Neural progenitor cell (in vitro differentiated cells): Measurements from ENCODE around the gene EIF3A. TPM values are rescaled to one million over a fixed set of nuclear protein-coding genes. Genes with fewer than 3 reads are reported as not detected.

Experiments used
- DNase-seq: peaks from one replicate; pipeline ENCODE4 v3.0.0-alpha.2; 2016; ENCODE audit warnings: low spot score
- H2AFZ ChIP-seq: fragments of 200-600 bp; sonication (generic); replicated peaks from 2 replicates; pipeline ENCODE4 v1.6.1; 2016; ENCODE audit warnings: antibody characterized with exemption
- H3F3A ChIP-seq: fragments of 200-600 bp; sonication (generic); 2 replicates; pipeline ENCODE4 v1.6.1; 2016; ENCODE audit warnings: antibody characterized with exemption, low read depth
- H3K27ac ChIP-seq: fragments of 200-600 bp; sonication (generic); 2 replicates; pipeline ENCODE4 v1.5.1; 2016; ENCODE audit warnings: mild to moderate bottlenecking
- H3K27me3 ChIP-seq: fragments of 200-600 bp; sonication (generic); 2 replicates; pipeline ENCODE4 v1.6.1; 2016; ENCODE audit warnings: mild to moderate bottlenecking, moderate library complexity
- H3K36me3 ChIP-seq: fragments of 200-600 bp; sonication (generic); 2 replicates; pipeline ENCODE4 v1.5.1; 2016
- H3K4me1 ChIP-seq: fragments of 200-600 bp; sonication (generic); 2 replicates; pipeline ENCODE4 v1.6.1; 2016; ENCODE audit warnings: mixed run types
- H3K4me2 ChIP-seq: fragments of 200-600 bp; sonication (generic); 2 replicates; pipeline ENCODE4 v1.6.1; 2016
- H3K4me3 ChIP-seq: fragments of 200-600 bp; sonication (generic); 2 replicates; pipeline ENCODE4 v1.5.1; 2016
- H3K79me2 ChIP-seq: fragments of 200-600 bp; sonication (generic); 2 replicates; pipeline ENCODE4 v1.6.1; 2016; ENCODE audit warnings: low read depth
- H3K9ac ChIP-seq: fragments of 200-600 bp; sonication (generic); 2 replicates; pipeline ENCODE4 v1.6.1; 2016
- H3K9me3 ChIP-seq: fragments of 200-600 bp; sonication (generic); 2 replicates; pipeline ENCODE4 v1.5.1; 2016; ENCODE audit warnings: low read depth
- H4K20me1 ChIP-seq: fragments of 200-600 bp; sonication (generic); 2 replicates; pipeline ENCODE4 v1.6.1; 2016; ENCODE audit warnings: low read depth
- H3K27ac Mint-ChIP-seq: 3 replicates; pipeline ENCODE4 v1.8.0; 2021; ENCODE audit warnings: mixed read lengths
- H3K27me3 Mint-ChIP-seq: 2 replicates; pipeline ENCODE4 v1.8.0; 2022; ENCODE audit warnings: low read depth, mild to moderate bottlenecking, inconsistent platforms, moderate library complexity, mixed read lengths; ENCODE audit not compliant: insufficient read depth
- H3K36me3 Mint-ChIP-seq: 3 replicates; pipeline ENCODE4 v1.8.0; 2021; ENCODE audit warnings: mixed read lengths
- H3K4me1 Mint-ChIP-seq: 3 replicates; pipeline ENCODE4 v1.8.0; 2021; ENCODE audit warnings: mixed read lengths
- H3K4me3 Mint-ChIP-seq: 3 replicates; pipeline ENCODE4 v1.8.0; 2021; ENCODE audit warnings: mild to moderate bottlenecking, moderate library complexity, mixed read lengths
- H3K9me3 Mint-ChIP-seq: 3 replicates; pipeline ENCODE4 v1.8.0; 2020; ENCODE audit warnings: mixed read lengths
- CTCF ChIP-seq: fragments of 200-600 bp; sonication (generic); IDR thresholded peaks from 2 replicates; pipeline ENCODE4 v1.5.1; 2017; ENCODE audit warnings: antibody characterized with exemption, mild to moderate bottlenecking
- EZH2 ChIP-seq: fragments of 200-600 bp; sonication (generic); IDR thresholded peaks from 2 replicates; pipeline ENCODE4 v1.6.1; 2017; ENCODE audit warnings: antibody characterized with exemption, mild to moderate bottlenecking, moderate library complexity
- EZH2phosphoT487 ChIP-seq: fragments of 200-600 bp; sonication (generic); IDR thresholded peaks from 2 replicates; pipeline ENCODE4 v1.6.1; 2017; ENCODE audit warnings: antibody characterized with exemption
- total RNA-seq: library from RNA; depleted of rRNA; stranded (reverse); fragments of >200 nt; gene quantifications from 2 replicates; pipeline ENCODE4 v1.2.3, GENCODE V29; 2015; ENCODE audit warnings: low replicate concordance

Gene EIF3A
- total RNA-seq, 1 donor from 2014 or later: 133 TPM

- Histone ChIP-seq H3K4me2 (no peak overlapping the region), H3K4me3 (no peak overlapping the region), H3K9ac (no peak overlapping the region), H3K4me1 (peaks cover 10% of the 10 kb centered on the region), H3K27ac (no peak overlapping the region), H3F3A (peaks cover 11% of the 10 kb centered on the region), H3K27me3 (peaks cover 5% of the 10 kb centered on the region), H3K9me3 (no peaks in the 10 kb centered on the region), H2AFZ (no peak overlapping the region), H4K20me1 (peaks cover 3% of the 10 kb centered on the region), H3K36me3 (no peaks in the 10 kb centered on the region), H3K79me2 (no peaks in the 10 kb centered on the region)
- Mint-ChIP-seq H3K4me1 (peaks cover 13% of the 10 kb centered on the region), H3K36me3 (no peaks in the 10 kb centered on the region), H3K27ac (no peak overlapping the region), H3K4me3 (no peak overlapping the region), H3K9me3 (no peaks in the 10 kb centered on the region), H3K27me3 (peaks cover 5% of the 10 kb centered on the region)
- TF ChIP-seq CTCF (no peak), EZH2 (no peak), EZH2phosphoT487 (no peak)
- DNase-seq: no peak
These were observed 55.7 kb downstream of the EIF3A start for GRCh38 chr10:119024882-119025281.

DNA sequence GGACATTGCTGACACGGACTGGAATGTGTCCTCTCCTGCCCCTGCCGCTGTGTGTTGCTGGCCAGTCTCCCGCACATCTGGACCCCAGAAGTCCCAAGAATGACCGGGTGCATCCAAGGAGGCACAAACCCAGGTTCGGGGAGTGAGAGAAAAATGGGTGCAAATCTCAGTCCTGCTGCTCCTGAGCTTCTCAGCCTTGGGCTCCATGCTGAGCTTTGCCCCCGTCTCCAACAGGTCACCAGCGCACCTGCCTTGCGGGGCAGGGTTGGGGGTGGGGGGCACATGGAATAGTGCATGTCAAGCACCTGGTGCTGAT is 57.1 kb downstream of the EIF3A start:
- no peak overlapping the region for H3K27ac ChIP-seq
- no peak overlapping the region for H3K4me2 ChIP-seq
- H3K36me3 ChIP-seq: no peaks in the 10 kb centered on the region
- Mint-ChIP-seq H3K27me3 (peaks cover 5% of the 10 kb centered on the region), H3K27ac (no peak overlapping the region), H3K9me3 (no peaks in the 10 kb centered on the region), H3K4me3 (no peak overlapping the region), H3K36me3 (no peaks in the 10 kb centered on the region), H3K4me1 (peaks cover 13% of the 10 kb centered on the region)
- H3K4me1 ChIP-seq: peaks cover 10% of the 10 kb centered on the region
- H3F3A ChIP-seq: peaks cover 1% of the 10 kb centered on the region
- no peak overlapping the region for H3K9ac ChIP-seq
- H3K4me3 ChIP-seq: no peak overlapping the region
- no peak for DNase-seq
- peaks cover 5% of the 10 kb centered on the region for H3K27me3 ChIP-seq
- TF ChIP-seq EZH2phosphoT487: no peak
- TF ChIP-seq CTCF: no peak
- no peak for TF ChIP-seq EZH2
- H2AFZ ChIP-seq: no peak overlapping the region
- no peaks in the 10 kb centered on the region for H4K20me1 ChIP-seq
- H3K9me3 ChIP-seq: no peaks in the 10 kb centered on the region
- H3K79me2 ChIP-seq: no peaks in the 10 kb centered on the region

GRCh38 chr10:119022846-119023552 is 57.6 kb downstream of the EIF3A start:
- Histone ChIP-seq H4K20me1 (no peaks in the 10 kb centered on the region), H3K79me2 (no peaks in the 10 kb centered on the region), H3K36me3 (no peaks in the 10 kb centered on the region), H3K4me2 (peak overlapping the region; percentile 20), H3K27me3 (peaks cover 1% of the 10 kb centered on the region), H3K27ac (no peak overlapping the region), H3K9me3 (no peaks in the 10 kb centered on the region), H3K4me1 (peaks cover 10% of the 10 kb centered on the region), H2AFZ (peak overlapping the region; percentile 54), H3K9ac (no peak overlapping the region), H3F3A (no peaks in the 10 kb centered on the region), H3K4me3 (no peak overlapping the region)
- H3K4me1 Mint-ChIP-seq: peaks cover 13% of the 10 kb centered on the region
- no peaks in the 10 kb centered on the region for H3K36me3 Mint-ChIP-seq
- DNase-seq: no peak
- no peak for TF ChIP-seq EZH2
- TF ChIP-seq CTCF: no peak
- TF ChIP-seq EZH2phosphoT487: no peak
- peak overlapping the region; percentile 60 for H3K27ac Mint-ChIP-seq
- no peak overlapping the region for H3K4me3 Mint-ChIP-seq
- H3K9me3 Mint-ChIP-seq: no peaks in the 10 kb centered on the region
- peaks cover 5% of the 10 kb centered on the region for H3K27me3 Mint-ChIP-seq
